ENCODE results near the gene IGF1R.

- TF ChIP-seq POLR2A (IDR thresholded peaks at IDR 0.05) = no peak
- TF ChIP-seq CTCF (IDR thresholded peaks at IDR 0.05) = no peak
Observed at GRCh38 chr15:98722209-98722608, 73.9 kb downstream of the IGF1R start.

Data from adrenal gland (tissue), 5 donors.